MCF 10A (cell line): ENCODE measurements around the gene UGT1A3. TPM values are rescaled to one million over a fixed set of nuclear protein-coding genes. Genes with fewer than 3 reads are reported as not detected.
A peak's percentile ranks its signal among the peaks of the same experiment; 100 is the strongest.

Experiments used
- BruUV-seq: library from RNA; stranded (reverse); fragments of 400-500 nt; replicated peaks from 2 replicates; lab custom pipeline; 2021; lab: Mats Ljungman, UMichigan
- CTCF ChIA-PET: fragments of 300-600 bp; sonication (Branson Sonifier 250); formaldehyde crosslinking; extraction: SDS; loops from one replicate; lab custom pipeline; 2021; ENCODE audit warnings: antibody characterized with exemption, inconsistent platforms; lab: Yijun Ruan, JAX
- POLR2A ChIA-PET: fragments of 300-600, 350-650 bp; sonication (Branson Sonifier 250); formaldehyde crosslinking; extraction: SDS; loops from one replicate; lab custom pipeline; 2020; ENCODE audit warnings: antibody characterized with exemption, inconsistent platforms; lab: Yijun Ruan, JAX
- DNase-seq: peaks from one replicate; pipeline ENCODE4 v3.0.0-alpha.2; 2018; ENCODE audit not compliant: unreplicated experiment
- H3K27ac Mint-ChIP-seq: one replicate; pipeline ENCODE4 v1.8.0; 2022; ENCODE audit warnings: mild to moderate bottlenecking, low read depth, mixed read lengths; ENCODE audit not compliant: unreplicated experiment
- H3K27me3 Mint-ChIP-seq: one replicate; pipeline ENCODE4 v1.8.0; 2022; ENCODE audit warnings: mixed read lengths; ENCODE audit not compliant: insufficient read depth, unreplicated experiment
- H3K36me3 Mint-ChIP-seq: one replicate; pipeline ENCODE4 v1.8.0; 2022; ENCODE audit warnings: mild to moderate bottlenecking, moderate library complexity, mixed read lengths; ENCODE audit not compliant: insufficient read depth, unreplicated experiment
- H3K4me1 Mint-ChIP-seq: one replicate; pipeline ENCODE4 v1.8.0; 2022; ENCODE audit warnings: mixed read lengths; ENCODE audit not compliant: insufficient read depth, unreplicated experiment
- H3K4me3 Mint-ChIP-seq: one replicate; pipeline ENCODE4 v1.8.0; 2022; ENCODE audit warnings: mild to moderate bottlenecking, moderate library complexity, mixed read lengths; ENCODE audit not compliant: unreplicated experiment
- H3K9me3 Mint-ChIP-seq: one replicate; pipeline ENCODE4 v1.8.0; 2022; ENCODE audit warnings: mixed read lengths; ENCODE audit not compliant: unreplicated experiment
- intact Hi-C: fragments of 100-400 bp; cut with micrococcal nuclease; formaldehyde crosslinking; loops from 2 replicates; pipeline ENCODE4 v1.14.1; 2022
- total RNA-seq: library from RNA; stranded (reverse); gene quantifications from 2 replicates; pipeline ENCODE4 v1.2.3, GENCODE V29; 2022
- TF ChIP-seq, protein P1 (sequence below): fragments of 200-600 bp; IDR thresholded peaks from one replicate; pipeline ENCODE4 v1.8.0; 2022; ENCODE audit warnings: antibody characterized with exemption, mild to moderate bottlenecking; ENCODE audit not compliant: unreplicated experiment

UGT1A3 gene
- total RNA-seq, 1 experiment from 2014 or later: not detected

- peak within 1 kb of the TSS; percentile 86 for H3K27ac Mint-ChIP-seq
- CTCF ChIA-PET: interaction anchor here (4.1 kb wide), 1 partner anchor 19 kb away, joined by 18 read pairs; the partner anchor contains the start of gene UGT1A5
- intact Hi-C loops: no loop called here
- TF ChIP-seq, protein P1, sequence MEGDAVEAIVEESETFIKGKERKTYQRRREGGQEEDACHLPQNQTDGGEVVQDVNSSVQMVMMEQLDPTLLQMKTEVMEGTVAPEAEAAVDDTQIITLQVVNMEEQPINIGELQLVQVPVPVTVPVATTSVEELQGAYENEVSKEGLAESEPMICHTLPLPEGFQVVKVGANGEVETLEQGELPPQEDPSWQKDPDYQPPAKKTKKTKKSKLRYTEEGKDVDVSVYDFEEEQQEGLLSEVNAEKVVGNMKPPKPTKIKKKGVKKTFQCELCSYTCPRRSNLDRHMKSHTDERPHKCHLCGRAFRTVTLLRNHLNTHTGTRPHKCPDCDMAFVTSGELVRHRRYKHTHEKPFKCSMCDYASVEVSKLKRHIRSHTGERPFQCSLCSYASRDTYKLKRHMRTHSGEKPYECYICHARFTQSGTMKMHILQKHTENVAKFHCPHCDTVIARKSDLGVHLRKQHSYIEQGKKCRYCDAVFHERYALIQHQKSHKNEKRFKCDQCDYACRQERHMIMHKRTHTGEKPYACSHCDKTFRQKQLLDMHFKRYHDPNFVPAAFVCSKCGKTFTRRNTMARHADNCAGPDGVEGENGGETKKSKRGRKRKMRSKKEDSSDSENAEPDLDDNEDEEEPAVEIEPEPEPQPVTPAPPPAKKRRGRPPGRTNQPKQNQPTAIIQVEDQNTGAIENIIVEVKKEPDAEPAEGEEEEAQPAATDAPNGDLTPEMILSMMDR: no peak
- H3K4me1 Mint-ChIP-seq: peaks cover 30% of the 10 kb centered on the region
- H3K36me3 Mint-ChIP-seq: no peaks in the 10 kb centered on the region
- no TSS peak for BruUV-seq
- H3K4me3 Mint-ChIP-seq: peak within 1 kb of the TSS; percentile 56
- no peaks in the 10 kb centered on the region for H3K9me3 Mint-ChIP-seq
- DNase-seq: no peak
- POLR2A ChIA-PET: interaction anchor here (2.7 to 4.6 kb wide), 5 partner anchors 7 to 204 kb away, joined by 14 to 91 read pairs (median 59); partner anchors contain the start of genes UGT1A7 and USP40
- no peaks in the 10 kb centered on the region for H3K27me3 Mint-ChIP-seq
Measured at GRCh38 chr2:233692648-233693047, 36.2 kb upstream of the UGT1A3 start, which contains the start of gene UGT1A6. TSS of gene UGT1A6 (plus strand) at chr2:233692890. CDS start at chr2:233693005, 115 bp downstream.

GRCh38 chr2:233693963-233694362 lies 34.9 kb upstream of the UGT1A3 start:
- TF ChIP-seq, protein P1: no peak
- BruUV-seq: no TSS peak
- ChIA-PET POLR2A (no interaction called here), CTCF (interaction anchor here (0.9 kb wide), 1 partner anchor 12 kb away, joined by 4 read pairs; no protein-coding TSS in a partner anchor)
- H3K36me3 Mint-ChIP-seq: no peaks in the 10 kb centered on the region
- no peak overlapping the region for H3K27ac Mint-ChIP-seq
- no peak overlapping the region for H3K4me3 Mint-ChIP-seq
- intact Hi-C loops: no loop called here
- H3K9me3 Mint-ChIP-seq: no peaks in the 10 kb centered on the region
- H3K27me3 Mint-ChIP-seq: no peaks in the 10 kb centered on the region
- peaks cover 28% of the 10 kb centered on the region for H3K4me1 Mint-ChIP-seq
- no peak for DNase-seq

GRCh38 chr2:233698740-233699139 lies 30.1 kb upstream of the UGT1A3 start:
- H3K27ac Mint-ChIP-seq: no peak overlapping the region
- H3K9me3 Mint-ChIP-seq: peaks cover 8% of the 10 kb centered on the region
- intact Hi-C loops: no loop called here
- no peak for DNase-seq
- CTCF ChIA-PET: no interaction called here
- POLR2A ChIA-PET: interaction anchor here (0.7 to 1.9 kb wide), 3 partner anchors 8 to 1684 kb away, joined by 3 to 40 read pairs (median 3); no protein-coding TSS in a partner anchor
- no TSS peak for BruUV-seq
- no peaks in the 10 kb centered on the region for H3K4me1 Mint-ChIP-seq
- H3K27me3 Mint-ChIP-seq: no peaks in the 10 kb centered on the region
- no peaks in the 10 kb centered on the region for H3K36me3 Mint-ChIP-seq
- TF ChIP-seq, protein P1: no peak
- H3K4me3 Mint-ChIP-seq: no peak overlapping the region

DNA sequence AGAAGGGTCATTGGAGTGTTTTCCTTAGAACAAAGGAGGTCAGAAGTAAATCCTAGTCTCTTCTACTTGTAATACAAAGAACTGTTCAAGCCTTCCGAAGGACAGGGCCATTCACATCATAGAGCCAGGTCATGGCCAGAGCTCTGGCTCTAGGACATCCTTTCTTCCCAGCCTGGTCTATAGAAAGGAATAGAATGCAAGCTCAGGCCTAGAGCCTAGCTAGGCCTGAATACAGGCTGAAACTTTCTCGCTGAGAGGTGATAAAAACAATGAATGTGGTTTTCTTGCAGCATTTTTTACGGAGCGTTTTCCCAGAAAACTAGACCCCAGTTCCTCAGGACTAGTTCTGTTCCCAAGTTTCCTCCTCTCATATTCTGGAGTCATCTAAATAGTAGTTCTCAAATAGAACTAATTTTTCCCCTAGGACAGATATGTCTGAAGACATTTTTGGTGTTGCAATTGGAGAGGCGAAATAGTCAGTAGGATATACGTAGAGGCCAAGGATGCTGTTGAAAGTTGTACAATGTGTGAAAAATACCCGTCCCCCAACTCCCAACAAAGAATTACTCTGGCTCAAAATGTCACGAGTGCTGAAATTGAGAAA lies 29.3 kb upstream of the UGT1A3 start:
- no peaks in the 10 kb centered on the region for H3K27me3 Mint-ChIP-seq

More for the DNA sequence above, 29.3 kb upstream of the UGT1A3 start:
- H3K27ac Mint-ChIP-seq: peak overlapping the region; percentile 63
- H3K36me3 Mint-ChIP-seq: no peaks in the 10 kb centered on the region
- no peaks in the 10 kb centered on the region for H3K4me1 Mint-ChIP-seq
- CTCF ChIA-PET: interaction anchor here (0.7 kb wide), 1 partner anchor 193 kb away, joined by 3 read pairs; no protein-coding TSS in a partner anchor
- H3K4me3 Mint-ChIP-seq: no peak overlapping the region
- POLR2A ChIA-PET: interaction anchor here (0.7 to 1.9 kb wide), 5 partner anchors 8 to 1683 kb away, joined by 3 to 40 read pairs (median 4); partner anchors contain the start of genes UGT1A7 and USP40
- intact Hi-C loops: no loop called here
- H3K9me3 Mint-ChIP-seq: peaks cover 15% of the 10 kb centered on the region
- no TSS peak for BruUV-seq
- no peak for DNase-seq
- TF ChIP-seq, protein P1: no peak
